HG03095 (cell line): Measurements from ENCODE around the gene SLC7A8.
"Not testable (repeated sequence)": the region's sequence is repeated elsewhere in the genome, so short reads cannot be mapped to it uniquely, and the experiment has no call there.

Experiments
- ATAC-seq: cut with Tn5 transposase; IDR thresholded peaks from one replicate; pipeline ENCODE4 v1.9.1; 2021; ENCODE audit warnings: moderate library complexity; ENCODE audit not compliant: unreplicated experiment

Gene SLC7A8

DNA sequence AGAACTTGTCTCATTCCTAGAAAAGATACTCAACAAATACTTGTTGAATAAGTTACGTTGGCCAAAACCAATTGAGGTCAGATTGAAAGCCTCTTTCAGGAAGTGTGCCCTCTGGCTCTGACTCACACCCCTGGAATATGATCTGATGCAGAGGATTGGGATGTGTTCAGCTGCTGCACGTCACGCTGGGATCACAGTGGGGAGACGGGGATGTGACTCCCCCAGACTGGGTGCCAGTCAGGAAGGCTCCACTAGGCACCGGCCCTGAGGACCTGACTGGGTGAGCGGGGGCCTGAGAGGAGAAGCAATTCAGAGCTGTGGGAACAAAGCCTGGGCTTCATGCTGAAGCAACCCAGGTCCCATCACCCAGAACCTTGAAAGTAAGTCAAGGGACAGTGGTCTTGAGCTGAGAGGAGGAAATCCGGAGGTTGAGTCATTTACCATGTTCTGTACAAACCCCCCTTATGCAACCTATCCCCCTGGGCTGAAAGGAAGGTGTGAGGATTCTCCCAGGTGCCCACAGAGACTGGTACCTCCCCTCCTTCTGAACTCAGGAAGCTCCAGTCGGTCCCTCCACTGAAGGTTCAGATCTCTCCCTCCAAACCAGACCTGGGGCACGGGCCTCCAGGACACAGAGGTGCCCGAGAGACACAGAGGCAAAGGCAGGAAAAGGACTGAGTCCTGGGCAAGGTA lies 68.3 kb downstream of the SLC7A8 start:
- no peak for ATAC-seq

DNA sequence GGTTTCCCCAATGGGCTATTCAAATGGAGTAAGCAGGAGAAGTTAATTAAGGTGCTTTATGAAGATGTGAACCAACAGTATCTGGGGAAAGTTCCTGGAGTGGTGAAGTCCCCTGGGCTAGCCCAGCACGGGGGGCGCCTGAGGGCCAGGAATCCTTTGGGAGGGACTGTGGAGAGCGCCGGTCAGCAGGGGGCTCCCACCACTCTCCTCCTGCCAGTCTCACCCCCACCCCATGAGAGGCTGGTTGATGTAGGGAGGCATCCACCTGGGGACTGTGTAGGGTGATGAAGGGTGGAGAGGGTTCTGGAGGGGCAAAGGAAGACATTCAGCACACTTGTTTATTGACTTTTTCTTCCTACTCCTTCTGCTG lies 68.8 kb downstream of the SLC7A8 start:
- ATAC-seq, result no peak

DNA sequence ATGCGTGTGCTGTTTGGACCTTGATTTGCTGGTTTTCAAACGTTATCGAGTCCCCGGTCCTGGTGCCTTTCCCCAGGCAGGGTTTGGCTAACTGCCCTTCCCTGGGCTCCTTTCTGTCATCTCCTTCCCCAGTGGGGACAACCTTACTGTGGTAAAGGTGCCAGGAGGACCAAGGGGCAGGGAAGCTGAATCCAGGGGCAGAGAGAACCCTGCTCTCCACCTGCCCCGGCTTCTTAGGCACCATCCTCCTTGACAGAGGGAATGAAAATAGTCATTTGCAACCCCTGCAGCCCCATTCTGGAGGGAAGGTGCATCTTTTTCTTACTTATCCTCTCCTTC lies 69.4 kb downstream of the SLC7A8 start:
- ATAC-seq, result no peak

DNA sequence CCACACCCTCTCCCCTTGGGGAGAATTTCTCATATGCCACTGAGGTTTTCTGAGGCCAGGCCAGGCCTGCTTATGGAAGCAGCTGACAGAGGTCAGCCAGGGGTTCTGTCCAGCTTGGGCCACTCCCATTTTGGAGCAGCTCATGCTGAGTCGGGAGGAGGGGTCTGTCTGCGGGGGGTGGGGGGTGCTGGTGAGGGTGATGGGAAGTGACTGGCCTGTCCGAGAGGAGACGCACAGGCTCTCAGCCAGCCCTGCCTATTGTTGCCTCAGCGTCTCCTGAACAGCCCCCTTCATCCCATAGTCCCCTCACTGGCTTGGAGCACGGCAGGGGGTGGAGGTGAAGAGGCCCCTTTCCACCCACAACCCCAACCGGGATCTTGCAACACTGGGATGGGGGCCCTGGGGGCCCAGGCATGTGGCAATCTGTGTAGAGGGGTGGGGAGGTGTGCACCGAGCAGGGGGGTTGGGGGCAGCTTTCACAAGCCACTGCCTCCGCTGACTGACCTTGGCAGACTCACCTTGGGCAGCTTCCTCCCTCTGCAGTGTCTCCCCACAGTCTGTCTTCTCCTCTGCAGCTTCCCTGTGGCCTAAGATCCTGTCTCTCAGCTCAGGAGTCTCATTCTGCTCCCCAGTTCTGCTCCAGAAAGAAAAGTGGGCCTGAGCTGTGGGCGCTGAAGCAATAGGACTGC lies 69.9 kb downstream of the SLC7A8 start:
- ATAC-seq, result no peak

DNA sequence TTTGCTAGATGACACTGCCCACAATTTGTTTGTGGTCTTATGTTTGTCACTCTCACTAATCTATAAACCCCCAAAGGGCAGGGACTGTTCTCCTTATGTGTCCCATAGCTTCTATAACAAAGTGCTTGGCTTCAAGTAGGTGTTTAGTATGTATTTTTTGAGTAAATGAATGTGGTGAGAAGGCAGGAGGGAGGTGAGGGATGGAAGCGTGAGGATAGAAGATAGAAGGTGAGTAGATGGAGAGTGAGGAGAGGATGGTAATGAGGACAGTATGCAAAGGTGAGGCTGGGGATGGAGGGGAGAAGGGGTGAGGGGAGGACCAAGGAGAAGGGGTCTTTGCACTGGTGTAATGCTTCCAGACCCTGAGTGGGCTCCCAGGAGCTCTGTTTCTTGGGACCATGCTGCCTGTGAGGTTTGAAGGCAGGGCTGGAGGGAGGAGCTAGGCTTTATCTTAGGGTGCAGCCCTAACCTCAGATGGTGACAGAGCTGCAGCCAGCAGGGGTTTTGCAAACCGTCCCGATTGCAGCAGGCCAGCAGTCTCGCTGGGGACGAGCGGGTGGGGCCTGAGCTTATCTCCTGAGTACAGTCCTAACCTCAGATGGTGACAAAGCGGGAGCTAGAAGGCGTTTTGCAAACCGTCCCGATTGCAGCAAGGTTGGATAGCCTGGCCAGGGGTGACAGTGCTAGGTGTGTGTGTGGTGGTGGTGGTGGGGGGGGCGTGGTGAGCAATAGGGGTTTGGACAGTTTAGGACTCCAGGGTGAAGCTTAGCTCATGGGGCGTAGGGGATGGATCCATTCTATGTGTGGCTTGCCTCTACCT lies 70.9 kb downstream of the SLC7A8 start:
- no peak for ATAC-seq

DNA sequence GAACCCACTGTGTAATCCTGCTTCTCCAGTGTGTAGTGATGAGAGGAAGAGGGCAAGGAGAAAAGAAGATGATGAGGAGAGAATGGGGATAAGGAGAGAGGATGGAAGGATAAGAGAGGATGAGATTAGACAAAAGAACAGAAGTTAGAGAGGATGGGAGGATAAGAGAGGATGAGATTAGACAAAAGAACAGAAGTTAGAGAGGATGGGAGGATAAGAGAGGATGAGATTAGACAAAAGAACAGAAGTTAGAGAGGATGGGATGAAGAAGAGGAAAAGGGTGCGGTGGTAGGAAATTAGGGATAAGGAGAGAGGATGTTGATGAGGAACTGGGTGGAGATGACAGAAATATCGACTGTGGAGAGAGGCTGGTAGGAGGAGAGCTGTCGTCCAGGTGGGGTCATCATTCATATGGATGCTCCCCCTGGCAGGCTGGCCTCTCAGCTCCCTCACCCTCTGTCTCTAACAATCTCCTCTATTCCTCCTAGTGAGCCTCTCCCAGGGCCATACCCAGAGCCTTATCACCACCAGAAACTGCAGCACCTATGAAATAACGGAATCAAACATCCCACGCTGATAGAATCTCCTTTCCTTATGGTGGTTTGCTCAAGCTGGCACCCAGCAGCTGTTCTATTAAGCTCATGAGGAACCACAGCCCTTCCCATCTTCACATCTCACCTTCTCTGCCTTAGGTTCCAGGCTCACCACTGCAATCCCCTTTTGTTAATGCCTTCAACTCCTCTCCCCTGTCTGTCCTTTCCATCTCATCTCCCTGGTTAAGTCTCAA lies 72.7 kb downstream of the SLC7A8 start:
- no peak for ATAC-seq

DNA sequence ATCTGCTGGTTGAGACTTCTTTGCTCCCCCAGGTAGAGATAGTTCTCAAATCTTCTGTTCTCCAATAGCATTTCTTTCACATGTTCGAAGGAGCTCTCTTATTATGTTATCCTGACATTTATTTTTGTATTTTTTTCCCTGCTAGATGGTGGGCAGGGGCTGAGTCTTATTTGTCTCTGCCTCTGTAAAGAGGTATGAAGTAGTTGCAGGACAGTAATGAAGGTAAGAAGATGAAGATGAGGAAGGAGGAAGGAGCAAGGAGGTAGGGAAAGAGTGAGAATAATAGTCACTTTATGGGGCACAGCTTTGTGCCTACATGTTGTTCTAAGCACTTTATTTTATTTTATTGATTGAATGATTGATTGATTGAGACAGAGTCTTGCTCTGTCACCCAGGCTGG lies 73.7 kb downstream of the SLC7A8 start:
- no peak for ATAC-seq

DNA sequence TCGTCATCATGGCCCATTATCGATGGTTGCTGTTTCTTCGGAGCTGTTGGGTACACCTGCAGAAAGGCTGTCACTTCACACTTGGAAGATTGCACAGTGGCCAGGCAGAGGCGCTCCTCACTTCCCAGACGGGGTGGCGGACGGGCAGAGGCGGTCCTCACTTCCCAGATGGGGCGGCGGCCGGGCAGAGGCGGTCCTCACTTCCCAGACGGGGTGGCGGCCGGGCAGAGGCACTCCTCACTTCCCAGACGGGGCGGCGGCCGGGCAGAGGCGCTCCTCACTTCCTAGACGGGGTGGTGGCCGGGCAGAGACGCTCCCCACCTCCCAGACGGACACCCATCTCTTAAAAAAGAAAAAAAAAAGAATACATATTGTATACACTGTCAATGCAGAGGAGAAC lies 75.3 kb downstream of the SLC7A8 start:
- ATAC-seq, result not testable (repeated sequence)

DNA sequence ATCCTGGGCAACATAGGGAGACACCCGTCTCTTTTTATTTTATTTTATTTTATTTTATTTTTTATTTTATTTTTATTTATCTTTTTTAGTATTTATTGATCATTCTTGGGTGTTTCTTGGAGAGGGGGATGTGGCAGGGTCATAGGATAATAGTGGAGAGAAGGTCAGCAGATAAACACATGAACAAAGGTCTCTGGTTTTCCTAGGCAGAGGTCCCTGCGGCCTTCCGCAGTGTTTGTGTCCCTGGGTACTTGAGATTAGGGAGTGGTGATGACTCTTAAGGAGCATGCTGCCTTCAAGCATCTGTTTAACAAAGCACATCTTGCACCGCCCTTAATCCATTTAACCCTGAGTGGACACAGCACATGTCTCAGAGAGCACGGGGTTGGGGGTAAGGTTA lies 75.8 kb downstream of the SLC7A8 start:
- not testable (repeated sequence) for ATAC-seq

DNA sequence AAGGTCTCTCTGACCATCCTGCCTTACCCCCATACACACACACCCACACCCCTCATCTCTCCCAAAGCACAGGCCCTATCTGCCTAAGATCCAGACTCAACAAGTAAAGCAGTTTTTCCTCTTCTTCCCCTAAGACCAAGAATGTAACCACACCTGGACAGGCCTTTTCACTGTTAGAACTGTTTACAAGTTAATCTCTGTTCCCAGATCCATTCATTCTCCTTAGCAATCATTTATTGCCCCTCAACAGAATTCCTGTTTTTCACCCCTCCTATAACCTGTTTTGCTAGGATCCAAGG lies 76.8 kb downstream of the SLC7A8 start:
- no peak for ATAC-seq

DNA sequence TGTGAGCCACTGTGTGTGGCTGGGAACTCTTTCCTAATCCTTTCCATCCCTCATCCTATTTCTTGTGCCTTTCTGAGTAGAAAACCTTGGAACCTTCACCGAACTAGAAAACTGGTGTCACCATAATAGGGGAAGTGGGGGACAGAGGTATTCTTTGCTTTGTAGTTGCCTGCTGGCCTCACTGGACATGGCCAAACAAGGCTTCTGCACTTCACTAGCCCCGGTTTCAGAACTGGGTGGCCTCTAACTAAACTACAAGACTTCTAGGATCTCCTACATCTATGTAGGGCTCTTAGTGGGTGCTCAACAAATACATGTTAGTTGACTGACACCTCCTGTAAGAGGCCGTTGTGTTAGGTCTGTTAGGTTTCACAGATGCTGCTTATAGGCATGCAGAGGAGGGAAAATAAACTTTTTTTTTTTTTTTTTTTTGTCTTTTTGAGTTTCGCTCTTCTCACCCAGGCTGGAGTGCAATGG lies 78.1 kb downstream of the SLC7A8 start:
- no peak for ATAC-seq

DNA sequence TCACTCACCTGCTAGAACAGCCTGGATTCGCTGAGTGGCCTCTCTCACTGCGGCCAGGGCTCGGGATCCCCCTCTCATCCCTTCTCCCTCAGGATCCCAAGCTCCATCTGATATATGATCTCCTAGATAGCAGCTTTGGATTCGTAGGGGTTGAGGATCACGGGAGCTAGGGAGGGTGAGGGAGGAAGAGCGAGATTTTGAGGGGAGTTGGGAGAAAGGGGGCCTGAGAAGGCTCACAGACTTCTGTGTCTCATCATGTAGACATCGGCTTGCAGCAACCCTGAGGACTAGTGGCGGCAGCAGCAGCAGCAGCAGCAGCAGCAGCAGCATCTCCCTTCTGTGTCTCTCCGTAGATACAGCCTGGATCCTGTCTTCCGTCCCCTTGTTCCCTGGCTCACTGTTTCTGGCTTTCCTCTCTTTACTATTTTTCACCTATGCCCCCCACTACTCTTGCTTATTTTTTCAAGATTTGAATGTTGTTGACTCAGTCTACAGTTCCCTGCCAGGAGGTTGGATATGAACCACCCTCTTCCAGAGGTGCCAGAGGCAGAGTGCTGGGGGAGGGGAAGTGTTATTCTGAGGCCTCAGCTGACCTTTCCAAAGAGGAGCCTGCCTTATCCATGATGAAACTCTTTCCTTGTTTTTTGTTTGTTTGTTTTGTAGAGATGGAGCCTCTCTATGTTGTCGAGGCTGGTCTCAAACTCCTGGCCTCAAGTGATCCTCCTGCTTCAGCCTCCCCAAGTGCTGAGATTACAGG lies 78.7 kb downstream of the SLC7A8 start, which contains the start of gene CIROP:
TSS of gene CIROP (minus strand) at position 399 of the 757 bp plus-strand sequence. CDS start at position 330, 69 bp downstream.
- no peak for ATAC-seq

DNA sequence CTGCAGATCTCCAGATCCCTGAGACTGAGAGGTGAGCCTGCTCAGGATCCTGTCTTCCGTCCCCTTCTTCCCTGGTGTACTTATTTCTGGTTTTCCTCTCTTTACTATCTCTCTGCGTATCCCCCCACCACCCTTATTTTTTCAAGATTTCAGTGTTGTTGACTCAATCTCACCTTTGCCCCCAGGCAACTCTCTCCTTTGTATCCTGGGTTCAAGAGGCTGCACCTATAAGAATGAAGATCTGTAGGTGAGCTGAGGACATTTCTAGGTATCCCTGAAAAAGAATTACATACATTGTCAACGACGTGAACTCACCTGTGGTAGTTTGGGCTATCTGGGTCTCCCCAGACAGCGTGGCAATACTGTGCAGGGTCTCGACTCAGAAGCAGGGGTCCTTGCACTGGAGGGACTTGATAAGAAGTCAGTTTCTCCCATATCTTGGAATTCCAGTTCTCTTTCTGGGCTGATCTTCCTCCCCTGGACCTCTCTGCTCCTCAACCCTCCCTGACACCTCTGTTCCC lies 79.3 kb downstream of the SLC7A8 start:
- no peak for ATAC-seq

DNA sequence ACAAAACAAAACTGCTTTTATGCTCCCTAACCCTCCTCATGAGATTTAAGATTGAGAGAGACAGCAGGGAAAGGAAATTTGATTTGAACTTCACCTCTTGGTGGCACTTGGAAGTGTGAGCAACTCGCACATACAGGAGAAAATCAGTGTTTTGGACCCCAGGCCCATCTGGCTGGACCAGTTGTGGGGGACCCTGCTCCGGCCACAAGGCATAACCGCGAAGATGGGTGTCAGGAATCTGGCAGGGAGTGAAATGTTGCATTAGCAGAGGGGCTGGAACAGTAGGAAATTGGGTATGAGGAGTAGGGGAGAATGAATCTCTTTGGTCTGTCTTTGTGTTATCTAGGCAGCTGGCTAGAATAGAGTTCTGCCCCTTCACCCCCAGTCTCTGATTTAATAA lies 79.9 kb downstream of the SLC7A8 start:
- no peak for ATAC-seq

DNA sequence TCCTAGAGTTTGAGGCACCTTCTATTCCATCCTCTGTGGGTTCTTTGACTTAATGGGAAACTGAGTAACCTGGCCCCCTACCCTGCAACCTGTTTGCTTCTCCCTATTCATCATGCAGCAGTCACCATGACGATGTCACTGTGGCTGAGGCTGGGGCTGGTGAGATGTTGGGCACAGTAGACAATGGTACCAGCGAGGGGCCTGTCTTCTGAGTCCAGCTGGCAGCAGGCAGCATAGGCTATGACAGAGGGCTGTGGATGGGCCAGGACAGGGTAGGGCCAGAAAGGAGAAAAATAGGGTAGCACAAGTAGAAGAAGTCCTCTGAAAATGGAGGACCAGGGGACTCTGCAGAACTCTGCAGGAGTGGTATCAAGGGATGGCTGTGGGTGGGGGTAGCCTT lies 80.7 kb downstream of the SLC7A8 start:
- no peak for ATAC-seq

DNA sequence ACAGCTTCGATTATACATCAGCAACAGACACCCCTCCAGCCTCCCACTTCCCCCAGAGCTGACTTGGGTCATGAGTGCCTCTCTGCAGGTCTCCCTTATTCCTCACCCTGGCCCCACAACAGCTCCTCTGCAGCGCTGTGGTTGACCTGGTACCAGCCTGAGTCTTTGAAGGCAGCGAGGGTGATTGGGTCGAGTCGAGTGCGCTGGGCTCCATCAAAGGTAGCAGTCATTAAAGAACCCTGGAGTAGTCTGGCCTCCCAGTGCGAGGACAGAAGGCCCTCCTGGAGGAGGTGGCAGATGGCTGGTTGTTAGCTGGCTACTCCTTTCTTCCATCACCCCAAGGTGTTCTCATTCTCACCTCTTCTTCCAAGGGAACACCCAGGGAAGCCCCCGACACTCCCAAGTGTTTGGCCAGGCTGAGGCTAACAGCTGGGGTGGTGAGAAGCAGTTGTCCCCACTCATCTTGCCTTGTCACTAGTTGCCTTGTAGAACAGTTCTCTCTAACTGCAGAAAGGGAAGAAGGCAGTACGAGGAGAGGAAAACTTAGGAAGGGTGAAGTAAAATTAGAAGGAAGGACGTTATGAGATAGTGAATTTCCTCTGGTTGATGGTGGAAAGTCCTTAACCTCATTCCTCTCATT lies 81.4 kb downstream of the SLC7A8 start:
- no peak for ATAC-seq

DNA sequence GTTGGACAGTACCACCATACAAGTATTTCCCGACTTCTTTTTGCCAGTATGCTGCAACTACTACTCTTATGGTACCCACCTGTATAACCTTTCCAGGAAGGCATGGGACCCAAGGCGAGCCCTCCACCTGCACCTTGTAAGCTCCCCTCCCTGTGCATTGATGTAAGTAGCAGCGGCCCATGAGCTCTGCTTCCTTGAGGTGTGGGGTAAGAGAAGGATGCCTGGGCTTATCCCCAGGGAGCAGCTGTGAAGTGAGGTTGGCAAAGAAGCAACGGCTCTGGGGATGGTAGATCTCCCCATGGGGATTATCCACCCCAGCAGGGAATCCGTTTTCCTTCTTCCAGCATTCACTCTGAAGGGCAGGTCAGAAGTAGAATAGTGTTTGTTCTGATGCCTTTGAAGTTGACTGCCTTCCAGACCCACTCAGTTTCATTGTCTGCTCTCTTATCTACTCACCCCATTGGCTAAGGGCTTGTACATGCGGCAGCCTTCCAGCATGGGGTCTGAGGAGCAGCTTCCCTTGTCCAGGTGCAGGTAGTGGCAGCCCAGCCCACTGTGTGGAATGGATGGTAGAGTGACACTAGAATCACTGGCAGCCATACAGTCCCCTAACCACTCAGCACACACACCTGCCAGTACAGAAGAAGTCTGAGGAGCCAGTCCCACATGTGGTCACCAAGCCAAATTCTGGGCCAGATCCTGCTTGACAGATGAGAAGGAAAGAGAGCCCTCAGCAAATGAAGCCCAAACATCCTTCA lies 82.1 kb downstream of the SLC7A8 start:
- no peak for ATAC-seq

DNA sequence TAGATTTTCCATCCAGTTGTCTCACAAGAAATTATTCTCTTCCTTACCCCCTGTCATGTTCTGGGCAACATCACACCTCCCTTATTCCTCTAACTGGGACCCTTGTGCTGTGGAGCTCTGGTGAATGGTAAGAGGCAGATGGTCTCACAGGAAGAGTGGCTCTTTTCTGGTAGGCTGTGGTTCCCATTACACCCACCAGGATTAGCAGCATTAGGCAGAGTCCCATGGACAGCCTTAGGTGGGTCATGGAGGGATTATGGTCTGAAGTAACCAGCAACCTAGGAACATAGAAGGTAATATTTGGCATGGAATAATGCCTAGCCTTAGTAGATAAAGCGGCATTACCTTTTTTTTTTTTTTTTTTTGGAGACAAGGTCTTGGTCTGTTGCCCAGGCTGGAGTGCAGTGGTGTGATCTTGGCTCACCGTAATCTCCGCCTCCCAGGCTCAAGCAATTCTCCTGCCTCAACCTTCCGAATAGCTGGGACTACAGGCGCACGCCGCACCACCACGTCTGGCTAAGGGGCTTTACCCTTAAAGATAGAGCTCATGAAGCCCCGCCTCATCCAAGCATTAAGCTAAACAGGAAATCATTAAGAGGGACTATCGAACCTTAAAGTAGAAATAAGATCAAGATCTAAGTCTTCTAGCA lies 84.1 kb downstream of the SLC7A8 start:
- no peak for ATAC-seq

DNA sequence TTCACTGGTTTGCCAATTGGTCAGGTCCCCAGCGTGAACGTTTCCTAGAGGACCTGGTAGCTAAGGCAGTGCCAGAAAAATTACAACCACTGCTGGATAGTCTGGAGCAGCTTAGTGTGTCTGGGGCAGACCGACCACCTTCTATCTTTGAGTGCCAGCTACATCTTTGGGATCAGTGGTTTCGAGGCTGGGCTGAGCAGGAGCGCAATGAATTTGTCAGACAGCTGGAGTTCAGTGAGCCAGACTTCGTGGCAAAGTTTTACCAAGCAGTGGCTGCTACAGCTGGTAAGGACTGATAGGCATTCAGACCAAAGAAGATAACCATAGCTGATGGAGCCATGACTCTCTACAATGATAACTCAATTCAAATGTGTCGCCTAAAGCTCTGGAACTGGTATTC lies 85.7 kb downstream of the SLC7A8 start:
- no peak for ATAC-seq
